Astrocyte of the cerebellum (primary cell): Measurements from ENCODE around the gene ZNF853.

Source experiments
- DNase-seq: peaks from one replicate; pipeline ENCODE4 v3.0.0-alpha.2; 2011; ENCODE audit warnings: low read depth
- H3K4me3 ChIP-seq: 2 replicates; pipeline ENCODE4 v1.5.1; 2011; ENCODE audit warnings: mild to moderate bottlenecking, low read depth, low read length, moderate library complexity
- CTCF ChIP-seq: IDR thresholded peaks from 2 replicates; pipeline ENCODE4 v1.5.1; 2012; ENCODE audit warnings: low read length, low read depth, moderate library complexity, mild to moderate bottlenecking; ENCODE audit errors: missing control alignments
- in situ Hi-C: cut with HindIII; loops from 2 replicates; pipeline ENCODE4 v1.10.0; 2017; ENCODE audit warnings: low sequenced_read_pairs

The ZNF853 gene

GRCh38 chr7:6642861-6643640 lies 27.6 kb downstream of the ZNF853 start:
- H3K4me3 ChIP-seq: no peak overlapping the region
- no peak for TF ChIP-seq CTCF
- no peak for DNase-seq
- in situ Hi-C loops: no loop called here

- TF ChIP-seq CTCF: no peak
- in situ Hi-C loops: no loop called here
- DNase-seq: no peak
- H3K4me3 ChIP-seq: no peak overlapping the region
Observed at GRCh38 chr7:6643915-6644625, 28.7 kb downstream of the ZNF853 start.

- no peak for TF ChIP-seq CTCF
- H3K4me3 ChIP-seq: no peak overlapping the region
- no peak for DNase-seq
- in situ Hi-C loops: no loop called here
Observed at GRCh38 chr7:6644728-6645127, 29.3 kb downstream of the ZNF853 start.

GRCh38 chr7:6646465-6646864 lies 31.1 kb downstream of the ZNF853 start:
- in situ Hi-C loops: no loop called here
- no peak overlapping the region for H3K4me3 ChIP-seq
- no peak for TF ChIP-seq CTCF
- DNase-seq: no peak

- no peak overlapping the region for H3K4me3 ChIP-seq
- in situ Hi-C loops: no loop called here
- TF ChIP-seq CTCF: no peak
- no peak for DNase-seq
Observed at GRCh38 chr7:6647080-6647479, 31.7 kb downstream of the ZNF853 start.

GRCh38 chr7:6647541-6647940 lies 32.1 kb downstream of the ZNF853 start:
- no peak for TF ChIP-seq CTCF
- in situ Hi-C loops: no loop called here
- H3K4me3 ChIP-seq: no peak overlapping the region
- no peak for DNase-seq
